HL-60 (cell line): ENCODE measurements around the gene GALNS.

Experiments used
- DNase-seq, 2 experiments: peaks; one replicate each; pipeline ENCODE4 v3.0.0-alpha.2; 2010 to 2020; ENCODE audit warnings: low read depth in 1 of 2, low spot score in 1 of 2
- H3K27ac ChIP-seq: fragments of 250-450 bp; sonication (Bioruptor Pico); replicated peaks from 2 replicates; pipeline ENCODE4 v1.5.1; 2020; ENCODE audit warnings: mild to moderate bottlenecking, moderate library complexity
- H3K27me3 ChIP-seq: fragments of 250-450 bp; sonication (Bioruptor Pico); 2 replicates; pipeline ENCODE4 v1.5.1; 2021; ENCODE audit warnings: mild to moderate bottlenecking, moderate library complexity; ENCODE audit not compliant: insufficient read depth, poor library complexity, severe bottlenecking
- H3K4me3 ChIP-seq: replicated peaks from 2 replicates; pipeline ENCODE4 v1.5.1; 2011; ENCODE audit warnings: mild to moderate bottlenecking, control low read depth, low read length; ENCODE audit not compliant: insufficient read depth
- GABPA ChIP-seq: IDR thresholded peaks from 2 replicates; pipeline ENCODE4 v1.6.1; 2012; ENCODE audit warnings: low read depth
- POLR2AphosphoS5 ChIP-seq: IDR thresholded peaks from 2 replicates; pipeline ENCODE4 v1.6.1; 2012; ENCODE audit warnings: low read depth
- REST ChIP-seq: IDR thresholded peaks from 2 replicates; pipeline ENCODE4 v1.6.1; 2012; ENCODE audit warnings: low read depth; ENCODE audit not compliant: insufficient replicate concordance
- SPI1 ChIP-seq: IDR thresholded peaks from 2 replicates; pipeline ENCODE4 v1.6.1; 2012; ENCODE audit warnings: low read depth, mild to moderate bottlenecking, borderline replicate concordance
- TF ChIP-seq, protein P1 (sequence below): IDR thresholded peaks from one replicate; pipeline ENCODE4 v1.5.1; 2011; ENCODE audit warnings: low read length, control low read depth, inconsistent platforms; ENCODE audit not compliant: insufficient read depth

Gene GALNS

GRCh38 chr16:88787579-88788314 is 69.0 kb downstream of the GALNS start:
- no peak for DNase-seq
- TF ChIP-seq SPI1 = no peak
- no peaks in the 10 kb centered on the region for H3K27me3 ChIP-seq
- no peak overlapping the region for H3K27ac ChIP-seq
- H3K4me3 ChIP-seq = no peak overlapping the region

DNA sequence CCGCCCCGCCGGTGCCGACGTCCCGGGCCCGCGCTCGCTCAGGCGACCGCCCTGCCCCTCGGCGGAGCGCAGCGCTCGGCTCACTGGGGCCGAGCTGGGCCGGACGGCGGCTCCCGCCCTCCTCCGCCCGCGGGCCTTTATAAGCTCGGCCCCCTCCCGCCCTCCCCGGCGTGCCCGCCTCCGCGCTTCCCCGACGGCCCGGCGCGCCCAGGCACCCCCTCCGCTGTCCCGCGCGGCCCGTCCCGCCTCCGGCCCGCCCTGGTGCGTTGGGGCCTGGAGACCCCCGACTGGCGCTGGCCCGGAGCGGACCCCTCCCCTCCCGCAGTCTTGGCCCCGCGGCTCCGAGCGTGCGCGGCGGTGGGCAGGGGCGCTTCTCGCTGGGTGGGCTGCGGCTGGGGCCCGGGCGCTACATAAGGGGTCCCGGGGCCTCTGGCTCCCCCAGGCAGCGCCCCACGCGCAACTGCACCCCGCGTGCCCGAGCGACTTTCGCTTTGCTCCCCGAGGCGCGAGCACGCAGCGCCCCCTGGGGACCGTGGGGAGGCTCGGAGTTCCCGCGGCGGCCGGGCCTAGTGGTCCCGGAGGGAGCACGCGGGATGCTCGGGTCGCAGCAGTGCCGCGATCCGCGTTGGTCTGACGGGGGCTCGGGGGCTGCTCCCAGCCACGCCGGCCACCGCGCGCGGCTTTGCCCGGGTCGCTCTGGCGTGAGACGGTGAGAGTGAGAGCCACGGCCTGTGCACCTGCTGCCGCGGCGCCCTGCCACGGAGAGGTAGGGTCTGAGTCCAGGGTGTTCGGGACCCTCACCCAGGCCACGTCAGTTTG is 71.4 kb downstream of the GALNS start, which contains the start of gene PIEZO1:
PIEZO1 (minus strand) TSS at position 115 of the 819 bp plus-strand sequence. CDS start 256 bp downstream, outside the sequence.
- no peaks in the 10 kb centered on the region for H3K27me3 ChIP-seq
- peak within 1 kb of the TSS; percentile 71 for H3K4me3 ChIP-seq
- peak within 1 kb of the TSS; percentile 72 for H3K27ac ChIP-seq
- TF ChIP-seq REST (no peak), SPI1 (no peak), GABPA (no peak), POLR2AphosphoS5 (peak; percentile 15; the same call in 1 of the 2 replicates)
- TF ChIP-seq, protein P1, sequence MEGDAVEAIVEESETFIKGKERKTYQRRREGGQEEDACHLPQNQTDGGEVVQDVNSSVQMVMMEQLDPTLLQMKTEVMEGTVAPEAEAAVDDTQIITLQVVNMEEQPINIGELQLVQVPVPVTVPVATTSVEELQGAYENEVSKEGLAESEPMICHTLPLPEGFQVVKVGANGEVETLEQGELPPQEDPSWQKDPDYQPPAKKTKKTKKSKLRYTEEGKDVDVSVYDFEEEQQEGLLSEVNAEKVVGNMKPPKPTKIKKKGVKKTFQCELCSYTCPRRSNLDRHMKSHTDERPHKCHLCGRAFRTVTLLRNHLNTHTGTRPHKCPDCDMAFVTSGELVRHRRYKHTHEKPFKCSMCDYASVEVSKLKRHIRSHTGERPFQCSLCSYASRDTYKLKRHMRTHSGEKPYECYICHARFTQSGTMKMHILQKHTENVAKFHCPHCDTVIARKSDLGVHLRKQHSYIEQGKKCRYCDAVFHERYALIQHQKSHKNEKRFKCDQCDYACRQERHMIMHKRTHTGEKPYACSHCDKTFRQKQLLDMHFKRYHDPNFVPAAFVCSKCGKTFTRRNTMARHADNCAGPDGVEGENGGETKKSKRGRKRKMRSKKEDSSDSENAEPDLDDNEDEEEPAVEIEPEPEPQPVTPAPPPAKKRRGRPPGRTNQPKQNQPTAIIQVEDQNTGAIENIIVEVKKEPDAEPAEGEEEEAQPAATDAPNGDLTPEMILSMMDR = no peak
- DNase-seq = peak in 1 of 2 experiments; percentile 41

DNA sequence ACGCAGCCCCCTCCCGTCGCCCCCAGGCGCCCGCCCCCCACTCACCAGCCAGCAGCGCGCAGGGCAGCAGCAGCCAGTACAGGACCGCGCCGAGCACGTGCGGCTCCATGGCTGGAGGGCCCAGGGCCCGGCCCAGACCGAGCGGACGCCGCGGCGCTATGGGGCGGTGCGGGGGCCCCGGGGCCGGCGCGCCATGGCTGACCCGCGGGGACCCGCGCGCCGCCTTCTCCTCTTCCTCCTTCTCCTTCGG is 72.0 kb downstream of the GALNS start:
- no peak overlapping the region for H3K27ac ChIP-seq
- DNase-seq = no peak
- TF ChIP-seq, protein P1 = no peak
- TF ChIP-seq SPI1 = no peak
- no peak for TF ChIP-seq POLR2AphosphoS5
- TF ChIP-seq REST = no peak
- H3K27me3 ChIP-seq = no peaks in the 10 kb centered on the region
- peak overlapping the region; percentile 71 for H3K4me3 ChIP-seq

DNA sequence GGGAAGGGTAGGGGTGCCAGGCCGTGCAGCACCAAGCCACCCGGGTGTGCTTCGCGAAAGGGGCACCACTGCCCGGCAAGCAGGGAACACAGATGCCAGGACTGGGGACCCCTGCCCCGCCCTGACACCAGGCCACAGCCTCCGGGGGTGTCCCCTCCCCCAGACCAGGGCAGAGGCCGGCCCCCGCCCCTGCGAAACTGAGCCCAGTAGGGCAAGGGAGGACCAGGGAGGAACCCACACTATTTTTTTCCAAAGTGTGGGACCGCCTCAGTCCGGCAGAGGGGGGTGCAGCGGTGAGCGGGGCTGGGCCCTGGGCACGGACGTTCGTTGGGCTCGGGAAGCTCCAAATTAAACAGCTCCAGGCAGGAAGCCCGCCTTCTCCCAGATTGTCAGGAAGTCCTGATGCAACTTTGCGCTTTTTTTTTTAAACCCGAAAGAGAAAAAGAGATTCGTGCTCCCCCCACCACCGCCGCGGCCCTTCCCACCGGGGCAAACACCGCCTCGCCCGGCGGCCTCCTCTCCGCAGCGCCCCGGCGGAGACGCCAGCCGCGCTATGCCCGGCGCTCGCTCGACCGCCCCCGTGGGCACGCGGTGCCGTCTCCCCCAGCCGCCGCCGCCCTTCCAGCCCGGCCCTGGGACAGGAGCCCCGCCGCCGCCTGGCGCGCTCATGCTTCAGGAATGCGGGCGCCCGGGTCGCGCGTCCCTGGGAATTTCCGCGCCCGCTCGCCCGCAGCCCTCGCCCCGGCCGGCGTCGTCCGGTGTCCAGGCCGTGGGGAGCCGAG is 72.5 kb downstream of the GALNS start:
- Histone ChIP-seq H3K4me3 (peak overlapping the region; percentile 71), H3K27ac (peak overlapping the region; percentile 72), H3K27me3 (no peaks in the 10 kb centered on the region)
- TF ChIP-seq GABPA (no peak), SPI1 (no peak), REST (no peak), POLR2AphosphoS5 (no peak)
- TF ChIP-seq, protein P1 = no peak
- DNase-seq = peak in 1 of 2 experiments; percentile 47
